Keratinocyte (primary cell): ENCODE data around the gene RALY. TPM values are rescaled to one million over a fixed set of nuclear protein-coding genes. Genes with fewer than 3 reads are reported as not detected.

Experiments used
- DNase-seq: peaks from one replicate; pipeline ENCODE4 v3.0.0-alpha.2; 2011; ENCODE audit warnings: low read depth, missing footprints, low spot score
- FAIRE-seq: peaks from 2 replicates; lab custom pipeline; 2011; peaks lifted over from hg19 to GRCh38; lab: Jason Lieb, UNC
- H2AFZ ChIP-seq: 2 replicates; pipeline ENCODE4 v1.6.0; 2012; ENCODE audit warnings: low read length, control low read depth, inconsistent platforms; ENCODE audit not compliant: control insufficient read depth
- H3K27ac ChIP-seq: 2 replicates; pipeline ENCODE4 v1.5.1; 2011; ENCODE audit warnings: low read length; ENCODE audit not compliant: control insufficient read depth, insufficient read depth
- H3K27me3 ChIP-seq: 3 replicates; pipeline ENCODE4 v1.6.0; 2011; ENCODE audit warnings: low read length; ENCODE audit not compliant: control insufficient read depth, insufficient read depth; ENCODE audit errors: extremely low read depth
- H3K36me3 ChIP-seq, 2 experiments: 2 replicates in 1 of 2; 3 replicates in 1 of 2; pipeline ENCODE4 v1.5.1; 2011; ENCODE audit warnings: low read length in 2 of 2, mild to moderate bottlenecking in 1 of 2; ENCODE audit not compliant: control insufficient read depth in 2 of 2, insufficient read depth in 2 of 2; ENCODE audit errors: extremely low read depth in 1 of 2
- H3K4me1 ChIP-seq: 3 replicates; pipeline ENCODE4 v1.5.1; 2011; ENCODE audit warnings: low read length; ENCODE audit not compliant: control insufficient read depth, insufficient read depth; ENCODE audit errors: extremely low read depth
- H3K4me2 ChIP-seq: 3 replicates; pipeline ENCODE4 v1.6.0; 2011; ENCODE audit warnings: low read depth, low read length; ENCODE audit not compliant: control insufficient read depth, insufficient read depth; ENCODE audit errors: extremely low read depth
- H3K4me3 ChIP-seq, 3 experiments: fragments of 200-600 bp in 1 of 3; sonication (generic) in 1 of 3; 2 replicates in 2 of 3; 3 replicates in 1 of 3; pipeline ENCODE4 v1.5.1; 2011 to 2016; ENCODE audit warnings: low read length in 3 of 3, mild to moderate bottlenecking in 3 of 3, control low read depth in 2 of 3, inconsistent platforms in 1 of 3, low read depth in 1 of 3, mixed read lengths in 1 of 3, mixed run types in 1 of 3, moderate library complexity in 1 of 3; ENCODE audit not compliant: control insufficient read depth in 2 of 3, insufficient read depth in 2 of 3; ENCODE audit errors: extremely low read depth in 1 of 3
- H3K79me2 ChIP-seq: 2 replicates; pipeline ENCODE4 v1.6.0; 2012; ENCODE audit warnings: low read length; ENCODE audit not compliant: control insufficient read depth, insufficient read depth
- H3K9ac ChIP-seq: 3 replicates; pipeline ENCODE4 v1.6.0; 2011; ENCODE audit warnings: low read length; ENCODE audit not compliant: control insufficient read depth, insufficient read depth; ENCODE audit errors: extremely low read depth
- H3K9me1 ChIP-seq: 3 replicates; pipeline ENCODE4 v1.6.0; 2011; ENCODE audit warnings: low read length; ENCODE audit not compliant: control insufficient read depth, insufficient read depth; ENCODE audit errors: extremely low read depth
- H3K9me3 ChIP-seq: 2 replicates; pipeline ENCODE4 v1.5.1; 2012; ENCODE audit warnings: low read depth, low read length; ENCODE audit not compliant: control insufficient read depth
- H4K20me1 ChIP-seq: 3 replicates; pipeline ENCODE4 v1.6.0; 2011; ENCODE audit warnings: low read length; ENCODE audit not compliant: control insufficient read depth, insufficient read depth; ENCODE audit errors: extremely low read depth
- EZH2 ChIP-seq: IDR thresholded peaks from one replicate; pipeline ENCODE4 v1.6.1; 2012; ENCODE audit warnings: inconsistent platforms, mild to moderate bottlenecking, low read length, moderate library complexity
- dilution Hi-C: fragments of 300-500 bp; cut with MboI; formaldehyde crosslinking; loops from one replicate; pipeline ENCODE4 v1.7.0; 2020; ENCODE audit warnings: low sequenced_read_pairs; ENCODE audit not compliant: extremely low pct_ligation_motif_present
- polyA plus RNA-seq, 5 experiments: library from polyadenylated mRNA; depleted of rRNA in 3 of 5; stranded (reverse) in 3 of 5; stranded (forward) in 1 of 5; unstranded in 1 of 5; fragments of >200 nt; gene quantifications; 1 replicate in 1 of 5; 2 replicates in 3 of 5; 3 replicates in 1 of 5; pipeline versions ENCODE4 v1.2.1 to v1.2.3, GENCODE V29; 2011 to 2012; ENCODE audit warnings: missing spikeins in 2 of 5, low read depth in 1 of 5, low replicate concordance in 1 of 5
- TF ChIP-seq, protein P1 (sequence below), 3 experiments: IDR thresholded peaks in 1 of 3; conservative IDR thresholded peaks in 1 of 3; optimal IDR thresholded peaks in 1 of 3; 2 replicates in 2 of 3; 3 replicates in 1 of 3; pipeline versions ENCODE3 to v1.5.1; 2011; ENCODE audit warnings: low read length in 3 of 3, mild to moderate bottlenecking in 3 of 3, moderate library complexity in 2 of 3, control low read depth in 1 of 3, inconsistent platforms in 1 of 3; ENCODE audit not compliant: insufficient read depth in 2 of 3; ENCODE audit errors: extremely low read depth in 1 of 3

The RALY gene
- polyA plus RNA-seq, 1 donor (not counting 4 experiments of a cell fraction or from before 2014, with no cell fraction given) = 118 TPM

DNA sequence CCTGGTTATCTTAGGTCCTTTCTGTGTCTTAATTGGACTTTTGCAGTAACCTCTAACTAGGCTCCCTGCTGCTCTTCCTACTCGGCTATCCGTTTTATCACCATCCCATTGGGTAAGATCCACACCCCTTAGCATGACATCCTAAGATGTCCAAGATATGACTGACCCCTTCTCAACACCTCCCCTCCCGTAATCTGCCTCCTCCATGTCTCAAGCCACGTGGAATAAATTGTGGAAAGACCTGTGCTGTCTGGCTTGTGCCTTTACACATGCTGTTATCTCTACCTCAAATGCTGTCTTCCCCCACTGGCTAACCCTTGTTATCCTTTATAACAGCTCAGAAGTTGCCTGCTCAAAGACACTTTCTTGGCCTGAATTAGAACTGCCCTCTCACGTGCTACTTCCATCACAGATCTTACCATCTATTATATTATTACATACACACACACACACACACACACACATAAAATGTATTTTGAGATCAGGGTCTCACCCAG, 91.9 kb downstream of the RALY start:
- no peak for FAIRE-seq
- no peak for DNase-seq
- Histone ChIP-seq H3K36me3 (peaks cover 29 to 53% of the 10 kb centered on the region in 2 experiments), H3K9me1 (peaks cover 6% of the 10 kb centered on the region), H3K9ac (no peak overlapping the region), H3K27ac (no peak overlapping the region), H3K4me3 (no peak overlapping the region), H3K79me2 (peaks cover 3% of the 10 kb centered on the region), H4K20me1 (peaks cover 25% of the 10 kb centered on the region), H3K27me3 (no peaks in the 10 kb centered on the region), H3K9me3 (no peaks in the 10 kb centered on the region), H3K4me2 (no peak overlapping the region), H2AFZ (no peak overlapping the region), H3K4me1 (peaks cover 16% of the 10 kb centered on the region)
- TF ChIP-seq EZH2 = no peak
- TF ChIP-seq, protein P1, sequence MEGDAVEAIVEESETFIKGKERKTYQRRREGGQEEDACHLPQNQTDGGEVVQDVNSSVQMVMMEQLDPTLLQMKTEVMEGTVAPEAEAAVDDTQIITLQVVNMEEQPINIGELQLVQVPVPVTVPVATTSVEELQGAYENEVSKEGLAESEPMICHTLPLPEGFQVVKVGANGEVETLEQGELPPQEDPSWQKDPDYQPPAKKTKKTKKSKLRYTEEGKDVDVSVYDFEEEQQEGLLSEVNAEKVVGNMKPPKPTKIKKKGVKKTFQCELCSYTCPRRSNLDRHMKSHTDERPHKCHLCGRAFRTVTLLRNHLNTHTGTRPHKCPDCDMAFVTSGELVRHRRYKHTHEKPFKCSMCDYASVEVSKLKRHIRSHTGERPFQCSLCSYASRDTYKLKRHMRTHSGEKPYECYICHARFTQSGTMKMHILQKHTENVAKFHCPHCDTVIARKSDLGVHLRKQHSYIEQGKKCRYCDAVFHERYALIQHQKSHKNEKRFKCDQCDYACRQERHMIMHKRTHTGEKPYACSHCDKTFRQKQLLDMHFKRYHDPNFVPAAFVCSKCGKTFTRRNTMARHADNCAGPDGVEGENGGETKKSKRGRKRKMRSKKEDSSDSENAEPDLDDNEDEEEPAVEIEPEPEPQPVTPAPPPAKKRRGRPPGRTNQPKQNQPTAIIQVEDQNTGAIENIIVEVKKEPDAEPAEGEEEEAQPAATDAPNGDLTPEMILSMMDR (optimal IDR thresholded peaks at IDR 0.05 in 1 of 3, IDR thresholded peaks at IDR 0.05 in 1 of 3, conservative IDR thresholded peaks at IDR 0.05 in 1 of 3; ENCODE audit: extremely low read depth in 1 of 3, insufficient read depth in 2 of 3, low read length in 3 of 3) = no peak
- dilution Hi-C loops = no loop called here

DNA sequence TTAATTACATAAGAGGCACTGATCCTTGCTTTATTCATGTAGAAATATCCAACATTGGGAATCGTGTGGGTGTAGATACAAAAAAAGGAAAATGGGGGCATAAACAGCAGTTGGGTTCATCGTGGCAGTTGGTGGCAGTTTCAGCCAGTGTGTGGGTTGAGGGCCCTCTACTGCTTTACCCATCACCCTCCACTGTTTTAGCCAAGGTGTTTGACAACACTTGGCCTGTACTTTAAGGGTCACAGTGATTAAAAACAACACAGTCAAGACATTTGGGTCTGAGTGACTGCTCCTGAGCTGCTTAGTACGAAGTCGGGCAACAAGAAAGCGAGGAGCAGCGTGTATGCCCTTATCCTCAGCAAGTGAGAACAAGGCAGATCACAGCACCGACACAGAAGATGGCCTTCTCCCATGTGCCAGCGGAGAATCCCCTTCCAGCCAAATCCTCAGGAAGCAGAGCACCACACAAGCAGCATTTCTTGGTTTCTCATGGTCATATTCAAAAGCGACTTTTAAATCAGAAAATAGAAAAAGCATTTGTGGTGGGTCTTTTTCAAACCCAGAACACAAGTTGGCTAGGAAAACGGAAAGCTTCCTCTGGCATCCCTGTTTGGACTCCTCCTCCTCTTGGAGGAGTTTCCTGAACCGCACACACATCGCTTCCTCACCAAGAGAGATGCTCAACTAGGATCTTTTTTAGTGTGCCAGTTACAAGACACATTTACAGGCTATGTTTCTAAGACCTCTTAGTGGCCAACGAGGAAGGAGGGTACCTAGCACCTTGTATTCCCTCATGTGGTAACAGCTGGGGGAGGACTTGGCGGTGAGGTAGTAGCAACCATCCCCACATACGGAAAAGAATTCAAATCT, 94.8 kb downstream of the RALY start:
- no peak for DNase-seq
- Histone ChIP-seq H4K20me1 (peaks cover 26% of the 10 kb centered on the region), H3K36me3 (peaks cover 30 to 60% of the 10 kb centered on the region in 2 experiments), H3K4me3 (no peak overlapping the region), H3K27me3 (no peaks in the 10 kb centered on the region), H3K9me1 (peaks cover 3% of the 10 kb centered on the region), H3K79me2 (peaks cover 7% of the 10 kb centered on the region), H3K4me1 (peaks cover 3% of the 10 kb centered on the region), H3K9ac (no peak overlapping the region), H3K9me3 (no peaks in the 10 kb centered on the region), H3K27ac (no peak overlapping the region), H3K4me2 (no peak overlapping the region), H2AFZ (no peak overlapping the region)
- dilution Hi-C loops = no loop called here
- FAIRE-seq = no peak
- no peak for TF ChIP-seq EZH2
- TF ChIP-seq, protein P1 (optimal IDR thresholded peaks at IDR 0.05 in 1 of 3, IDR thresholded peaks at IDR 0.05 in 1 of 3, conservative IDR thresholded peaks at IDR 0.05 in 1 of 3; ENCODE audit: extremely low read depth in 1 of 3, insufficient read depth in 2 of 3, low read length in 3 of 3) = no peak
